ENCODE data around the gene AGAP9.

DNA sequence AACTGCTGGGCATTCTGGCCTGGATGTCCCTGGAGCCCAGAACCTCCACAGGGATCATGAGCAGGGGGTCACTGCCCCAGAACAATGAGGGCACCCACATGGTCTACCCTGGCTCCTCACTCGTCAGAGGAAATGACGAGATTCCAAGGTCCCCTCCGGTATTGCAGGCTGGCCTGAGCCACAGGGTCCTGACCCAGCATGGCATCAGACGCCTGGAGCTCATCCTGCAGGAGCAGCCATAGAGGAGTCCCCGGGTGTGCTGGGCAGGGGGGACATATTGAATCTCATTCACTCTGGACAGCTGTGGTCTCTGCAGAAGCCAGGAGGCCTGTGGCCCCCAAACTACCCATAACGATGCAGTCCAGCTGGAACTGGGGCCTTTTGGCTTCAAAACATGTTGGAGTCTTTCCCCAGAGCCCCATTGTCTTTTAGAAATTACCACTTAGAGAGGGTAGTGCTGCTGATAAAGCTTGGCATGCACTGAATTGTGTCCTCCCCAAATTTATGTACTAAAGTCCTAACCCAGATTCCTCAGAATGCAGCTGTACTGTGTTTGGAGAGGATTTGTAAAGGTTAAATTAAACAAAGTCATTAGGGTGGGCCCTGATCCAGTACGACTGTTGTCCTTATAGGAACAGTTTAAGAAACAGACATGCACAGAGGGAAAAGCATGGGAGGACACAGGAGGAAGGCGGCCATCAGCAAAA, 67.2 kb downstream of the AGAP9 start:
- no peak for TF ChIP-seq POLR2A (IDR thresholded peaks at IDR 0.05; ENCODE audit: extremely low read depth, insufficient read length)
- TF ChIP-seq, protein P1, sequence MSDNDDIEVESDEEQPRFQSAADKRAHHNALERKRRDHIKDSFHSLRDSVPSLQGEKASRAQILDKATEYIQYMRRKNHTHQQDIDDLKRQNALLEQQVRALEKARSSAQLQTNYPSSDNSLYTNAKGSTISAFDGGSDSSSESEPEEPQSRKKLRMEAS (IDR thresholded peaks at IDR 0.05; ENCODE audit: low read depth, low read length): no peak
- TF ChIP-seq, protein P2, sequence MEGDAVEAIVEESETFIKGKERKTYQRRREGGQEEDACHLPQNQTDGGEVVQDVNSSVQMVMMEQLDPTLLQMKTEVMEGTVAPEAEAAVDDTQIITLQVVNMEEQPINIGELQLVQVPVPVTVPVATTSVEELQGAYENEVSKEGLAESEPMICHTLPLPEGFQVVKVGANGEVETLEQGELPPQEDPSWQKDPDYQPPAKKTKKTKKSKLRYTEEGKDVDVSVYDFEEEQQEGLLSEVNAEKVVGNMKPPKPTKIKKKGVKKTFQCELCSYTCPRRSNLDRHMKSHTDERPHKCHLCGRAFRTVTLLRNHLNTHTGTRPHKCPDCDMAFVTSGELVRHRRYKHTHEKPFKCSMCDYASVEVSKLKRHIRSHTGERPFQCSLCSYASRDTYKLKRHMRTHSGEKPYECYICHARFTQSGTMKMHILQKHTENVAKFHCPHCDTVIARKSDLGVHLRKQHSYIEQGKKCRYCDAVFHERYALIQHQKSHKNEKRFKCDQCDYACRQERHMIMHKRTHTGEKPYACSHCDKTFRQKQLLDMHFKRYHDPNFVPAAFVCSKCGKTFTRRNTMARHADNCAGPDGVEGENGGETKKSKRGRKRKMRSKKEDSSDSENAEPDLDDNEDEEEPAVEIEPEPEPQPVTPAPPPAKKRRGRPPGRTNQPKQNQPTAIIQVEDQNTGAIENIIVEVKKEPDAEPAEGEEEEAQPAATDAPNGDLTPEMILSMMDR (IDR thresholded peaks at IDR 0.05; ENCODE audit: low read depth, low read length): no peak
- TF ChIP-seq MYC (IDR thresholded peaks at IDR 0.05; ENCODE audit: low read depth, low read length): no peak

Data from NB4 (cell line).